ENCODE measurements around the gene FAM32A. TPM values are rescaled to one million over a fixed set of nuclear protein-coding genes. Genes with fewer than 3 reads are reported as not detected.

The FAM32A gene
- total RNA-seq, 1 donor = 89.1 TPM

- TF ChIP-seq CTCF (IDR thresholded peaks at IDR 0.05; ENCODE audit: insufficient read depth, low read length) = no peak
- no peak for DNase-seq (ENCODE audit: low read depth)
- no peak overlapping the region for H3K4me3 ChIP-seq (ENCODE audit: low read depth, low read length)
Observed at GRCh38 chr19:16224293-16225045, 39.3 kb downstream of the FAM32A start.

DNA sequence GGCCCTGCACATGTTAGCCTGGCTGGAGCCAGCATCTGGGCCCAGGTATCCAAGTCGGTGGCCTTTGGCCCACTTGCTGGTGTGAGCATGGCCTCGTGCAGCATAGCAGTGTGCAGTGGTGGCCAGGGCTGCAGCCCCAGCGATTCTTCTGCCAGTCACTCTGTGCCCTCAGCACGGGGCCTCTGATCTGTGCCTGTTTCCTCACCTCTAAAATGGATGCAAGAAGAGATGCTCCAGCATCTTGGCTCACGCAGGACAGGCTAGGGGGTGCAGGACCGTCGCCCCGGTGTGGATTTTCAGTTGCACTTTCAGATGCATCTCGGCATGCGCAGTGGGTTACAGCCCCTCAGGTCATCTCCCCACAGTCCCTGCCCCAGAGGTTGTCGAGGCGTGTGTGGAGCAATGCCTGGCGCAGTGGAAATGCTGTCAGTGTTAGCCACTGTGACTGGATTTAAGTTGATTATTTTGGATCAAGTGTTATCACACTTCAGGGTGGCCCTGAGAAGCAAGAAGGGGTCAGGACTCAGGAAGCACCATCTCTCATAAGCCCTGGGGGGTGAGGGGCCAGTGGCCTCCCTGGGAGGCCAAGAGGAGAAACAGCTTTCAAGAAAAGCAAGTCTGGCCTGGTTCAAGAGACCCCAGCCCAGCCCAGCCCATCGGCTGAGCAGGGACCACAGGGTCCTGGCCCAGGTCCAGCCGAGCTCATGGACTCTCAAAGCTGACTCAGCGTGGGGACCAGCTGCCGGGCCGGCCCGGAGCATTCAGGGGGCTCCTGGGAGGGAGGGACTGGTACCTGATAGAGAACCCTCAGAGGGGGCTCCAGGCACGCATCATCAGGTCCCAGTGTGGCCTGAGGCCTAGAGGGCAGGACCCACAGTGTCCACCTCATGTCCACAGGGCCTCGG, 40.3 kb downstream of the FAM32A start:
- no peak overlapping the region for H3K4me3 ChIP-seq (ENCODE audit: low read depth, low read length)
- no peak for DNase-seq (ENCODE audit: low read depth)
- no peak for TF ChIP-seq CTCF (IDR thresholded peaks at IDR 0.05; ENCODE audit: insufficient read depth, low read length)

DNA sequence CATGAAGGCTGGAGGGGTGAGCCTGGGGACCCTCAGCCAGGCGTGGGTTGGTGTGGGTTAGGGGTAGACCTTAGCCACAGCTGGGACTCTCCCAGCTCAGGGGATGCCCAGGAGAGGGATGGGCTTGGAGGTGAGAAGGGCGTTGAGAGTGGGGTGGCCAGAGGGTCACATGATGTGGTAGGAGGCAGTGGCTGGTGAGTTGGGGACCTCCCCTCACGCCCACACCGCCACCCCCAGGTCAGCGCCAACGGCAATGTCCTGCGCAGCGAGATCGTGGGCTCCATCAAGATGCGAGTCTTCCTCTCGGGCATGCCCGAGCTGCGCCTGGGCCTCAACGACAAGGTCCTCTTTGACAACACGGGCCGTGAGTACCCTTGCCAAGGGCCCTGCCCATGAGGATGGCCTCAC, 41.0 kb downstream of the FAM32A start:
- no peak for TF ChIP-seq CTCF (IDR thresholded peaks at IDR 0.05; ENCODE audit: insufficient read depth, low read length)
- H3K4me3 ChIP-seq (ENCODE audit: low read depth, low read length) = no peak overlapping the region
- DNase-seq (ENCODE audit: low read depth) = no peak

DNA sequence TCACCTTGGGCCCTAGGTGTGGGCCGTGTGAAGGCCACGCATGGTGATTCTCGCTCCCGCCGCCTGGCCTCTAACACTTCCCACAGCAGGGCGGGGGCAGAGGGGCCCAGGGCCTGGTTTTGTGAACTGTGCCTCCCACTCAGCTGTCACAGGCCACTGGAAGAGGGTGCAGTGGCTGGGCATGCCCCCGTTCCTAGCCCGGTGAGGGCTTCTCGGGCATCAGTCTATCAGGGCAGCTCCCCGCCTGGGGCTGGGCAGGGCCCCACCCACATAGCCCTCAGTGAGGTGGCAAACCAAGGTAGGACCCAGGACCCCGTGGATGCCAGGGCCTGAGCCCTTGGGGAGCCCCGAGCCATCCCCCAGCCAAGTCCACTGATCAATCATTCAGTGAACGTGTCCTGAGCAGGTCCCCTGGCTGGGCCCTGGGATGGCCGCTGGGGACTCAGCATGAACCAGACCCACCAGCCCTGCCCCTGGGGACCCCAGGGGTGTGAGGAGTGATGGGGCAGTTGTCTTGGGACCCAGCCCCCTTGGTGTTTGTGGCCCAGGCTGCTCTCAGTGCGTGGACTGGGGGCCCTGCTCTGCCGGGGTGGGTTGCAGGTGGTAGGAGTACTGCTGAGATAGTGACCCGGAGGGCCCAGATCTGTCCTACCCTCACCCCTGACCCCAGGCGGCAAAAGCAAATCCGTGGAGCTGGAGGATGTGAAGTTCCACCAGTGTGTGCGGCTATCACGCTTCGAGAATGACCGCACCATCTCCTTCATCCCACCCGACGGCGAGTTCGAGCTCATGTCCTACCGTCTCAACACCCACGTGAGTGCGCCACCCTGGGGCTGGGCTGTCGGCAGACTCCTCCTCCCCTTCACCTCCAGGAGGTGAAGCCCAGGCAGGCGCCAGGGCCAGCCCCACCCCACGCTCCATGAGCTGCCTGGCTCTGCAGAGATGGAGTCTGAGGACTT, 41.9 kb downstream of the FAM32A start:
- DNase-seq (ENCODE audit: low read depth) = no peak
- TF ChIP-seq CTCF (IDR thresholded peaks at IDR 0.05; ENCODE audit: insufficient read depth, low read length) = no peak
- H3K4me3 ChIP-seq (ENCODE audit: low read depth, low read length) = no peak overlapping the region

DNA sequence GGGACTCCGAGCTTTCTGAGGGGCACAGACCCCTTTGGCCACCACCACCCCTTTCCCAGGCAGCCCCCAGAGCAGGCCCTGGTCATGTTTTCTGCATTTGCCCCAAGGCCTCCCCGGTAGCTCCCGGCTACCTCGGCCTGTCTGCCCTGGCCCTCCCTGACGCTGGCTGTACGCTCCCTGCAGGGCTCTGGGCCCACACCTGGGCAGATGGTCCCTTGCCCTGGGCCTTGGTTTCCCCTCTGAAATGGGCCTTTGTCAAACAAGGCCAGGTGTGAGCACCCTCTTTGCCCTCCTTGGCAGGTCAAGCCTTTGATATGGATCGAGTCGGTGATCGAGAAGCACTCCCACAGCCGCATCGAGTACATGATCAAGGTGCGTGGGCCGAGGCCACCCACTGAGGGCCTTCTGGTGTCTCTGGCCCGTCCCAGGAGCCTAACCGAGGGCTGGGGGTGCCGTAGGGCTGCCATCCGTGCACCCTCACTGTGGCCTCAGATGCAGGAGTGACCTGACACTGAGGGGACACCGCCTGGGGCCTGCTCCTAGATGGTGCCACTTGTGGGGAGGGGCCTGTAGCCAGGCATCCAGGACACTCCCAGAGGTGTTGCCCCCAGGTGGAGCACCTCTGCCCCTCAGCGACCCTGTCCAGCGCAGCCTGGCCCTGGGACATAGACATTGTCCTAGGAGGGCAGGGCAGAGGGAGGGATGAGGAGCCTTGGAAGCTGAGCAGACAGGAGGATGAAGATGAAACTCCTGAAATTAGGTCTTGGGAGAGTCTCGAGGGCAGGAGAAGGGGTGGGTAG, 42.8 kb downstream of the FAM32A start:
- no peak for DNase-seq (ENCODE audit: low read depth)
- TF ChIP-seq CTCF (IDR thresholded peaks at IDR 0.05; ENCODE audit: insufficient read depth, low read length) = no peak
- H3K4me3 ChIP-seq (ENCODE audit: low read depth, low read length) = no peak overlapping the region

Data from fibroblast of the aortic adventitia (primary cell).